Ovary (tissue), 3 donors: ENCODE data around the gene TXNRD2.

ENCODE experiments used
- POLR2A ChIP-seq: fragments of 450-650 bp; IDR thresholded peaks from one replicate; pipeline ENCODE4 v1.6.1; 2017; ENCODE audit warnings: antibody characterized with exemption, mild to moderate bottlenecking, moderate library complexity
- TF ChIP-seq, protein P1 (sequence below), 3 donors: fragments of 450-650 bp in 2 of 3; fragments of 200-600 bp in 1 of 3; IDR thresholded peaks; one replicate each; pipeline versions ENCODE4 v1.5.1 to v1.8.0; 2016 to 2022; ENCODE audit warnings: antibody characterized with exemption in 3 of 3, mild to moderate bottlenecking in 1 of 3
- donor health status: DM: no; HTN: no; CAD: no.

DNA sequence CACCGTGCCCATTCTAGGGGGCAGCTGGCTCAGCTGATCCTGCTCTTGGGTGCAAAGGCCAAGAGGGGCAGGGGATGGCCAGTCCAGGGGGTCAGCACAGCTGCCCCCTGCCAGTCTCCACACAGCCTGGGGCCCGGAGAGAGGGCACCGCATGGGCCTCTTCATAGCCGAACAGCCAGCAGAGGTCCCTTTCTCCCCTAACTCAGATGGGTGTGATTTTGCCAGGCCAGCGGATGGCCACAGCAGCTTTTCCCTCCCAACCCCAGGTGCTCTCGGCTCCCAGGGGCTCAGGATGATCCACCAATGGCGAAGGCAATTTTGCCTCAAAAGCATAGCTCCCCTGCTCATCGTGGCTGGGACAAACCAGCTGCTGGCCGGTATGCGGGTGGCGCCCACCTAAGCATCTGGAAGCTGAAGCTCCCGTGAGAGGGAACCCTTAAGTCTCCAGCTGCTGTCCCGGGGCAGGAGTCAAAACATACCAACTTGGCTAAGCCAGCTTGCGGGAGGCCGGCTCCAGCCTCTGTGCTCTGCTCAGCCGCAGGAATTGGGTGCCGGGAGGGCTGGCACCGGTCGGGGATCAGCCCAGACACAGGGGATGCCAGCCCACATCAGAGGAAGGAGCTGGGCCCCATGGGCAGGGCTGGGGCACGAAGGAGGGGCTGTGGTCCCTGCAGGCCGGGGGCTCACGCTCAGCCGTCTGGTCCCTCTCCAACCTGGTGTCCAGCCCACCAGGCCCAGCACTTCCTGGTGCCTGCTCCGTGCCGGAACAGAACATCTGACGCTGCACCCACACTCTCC lies 56.5 kb downstream of the TXNRD2 start:
- no peak for TF ChIP-seq POLR2A
- TF ChIP-seq, protein P1, sequence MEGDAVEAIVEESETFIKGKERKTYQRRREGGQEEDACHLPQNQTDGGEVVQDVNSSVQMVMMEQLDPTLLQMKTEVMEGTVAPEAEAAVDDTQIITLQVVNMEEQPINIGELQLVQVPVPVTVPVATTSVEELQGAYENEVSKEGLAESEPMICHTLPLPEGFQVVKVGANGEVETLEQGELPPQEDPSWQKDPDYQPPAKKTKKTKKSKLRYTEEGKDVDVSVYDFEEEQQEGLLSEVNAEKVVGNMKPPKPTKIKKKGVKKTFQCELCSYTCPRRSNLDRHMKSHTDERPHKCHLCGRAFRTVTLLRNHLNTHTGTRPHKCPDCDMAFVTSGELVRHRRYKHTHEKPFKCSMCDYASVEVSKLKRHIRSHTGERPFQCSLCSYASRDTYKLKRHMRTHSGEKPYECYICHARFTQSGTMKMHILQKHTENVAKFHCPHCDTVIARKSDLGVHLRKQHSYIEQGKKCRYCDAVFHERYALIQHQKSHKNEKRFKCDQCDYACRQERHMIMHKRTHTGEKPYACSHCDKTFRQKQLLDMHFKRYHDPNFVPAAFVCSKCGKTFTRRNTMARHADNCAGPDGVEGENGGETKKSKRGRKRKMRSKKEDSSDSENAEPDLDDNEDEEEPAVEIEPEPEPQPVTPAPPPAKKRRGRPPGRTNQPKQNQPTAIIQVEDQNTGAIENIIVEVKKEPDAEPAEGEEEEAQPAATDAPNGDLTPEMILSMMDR (IDR thresholded peaks at IDR 0.05): no peak
